ENCODE data around the gene ARHGAP29. TPM values are rescaled to one million over a fixed set of nuclear protein-coding genes. Genes with fewer than 3 reads are reported as not detected.

Gene ARHGAP29
- total RNA-seq, 1 donor from 2014 or later, result 42.7 TPM

Other genes with a start within 250 kb of the ARHGAP29 start
- gene ABCA4, start 116.4 kb downstream of the ARHGAP29 start, total RNA-seq (ENCODE audit: low replicate concordance), result 3.2 and 6.4 TPM in 2 replicates
- 55.1 and 67.4 TPM in 2 replicates for gene ABCD3, start 180.8 kb upstream of the ARHGAP29 start, total RNA-seq (ENCODE audit: low replicate concordance)

All from type B pancreatic cell (in vitro differentiated cells).